Activated CD8-positive, alpha-beta memory T cell treated with anti-CD3 and anti-CD28 coated beads, Interleukin-2, amount 50 U/mL, for 1 hour (primary cell): ENCODE measurements around the gene NUP188.
"Not testable (repeated sequence)": the region's sequence is repeated elsewhere in the genome, so short reads cannot be mapped to it uniquely, and the experiment has no call there.

Source experiments
- DNase-seq: peaks from one replicate; pipeline ENCODE4 v3.0.0-alpha.2; 2020; ENCODE audit errors: extremely low read depth

NUP188 gene

GRCh38 chr9:128945798-128946501, 1.5 kb upstream of the NUP188 start:
- no peak for DNase-seq

GRCh38 chr9:128946571-128947276, 775 bp upstream of the NUP188 start:
- DNase-seq, result no peak

- DNase-seq, result no peak
These were observed 297 bp upstream of the NUP188 start for GRCh38 chr9:128947277-128947526.

DNA sequence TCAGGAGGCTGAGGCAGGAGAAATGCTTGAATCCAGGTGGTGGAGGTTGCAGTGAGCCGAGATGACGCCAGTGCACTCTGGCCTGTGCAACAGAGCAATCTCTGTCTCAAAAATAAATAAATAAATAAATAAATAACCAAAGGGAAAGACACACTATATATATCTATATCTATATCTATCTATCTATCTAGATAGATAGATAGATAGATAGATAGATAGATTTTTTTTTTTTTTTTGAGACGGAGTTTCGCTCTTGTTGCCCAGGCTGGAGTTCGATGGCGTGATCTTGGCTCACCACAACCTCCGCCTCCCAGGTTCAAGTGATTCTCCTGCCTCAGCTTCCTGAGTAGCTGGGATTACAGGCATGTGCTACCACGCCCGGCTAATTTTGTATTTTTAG, 13.9 kb downstream of the NUP188 start:
- not testable (repeated sequence) for DNase-seq

- DNase-seq, result no peak
These were observed 22.0 kb downstream of the NUP188 start for GRCh38 chr9:128969491-128969890.

DNA sequence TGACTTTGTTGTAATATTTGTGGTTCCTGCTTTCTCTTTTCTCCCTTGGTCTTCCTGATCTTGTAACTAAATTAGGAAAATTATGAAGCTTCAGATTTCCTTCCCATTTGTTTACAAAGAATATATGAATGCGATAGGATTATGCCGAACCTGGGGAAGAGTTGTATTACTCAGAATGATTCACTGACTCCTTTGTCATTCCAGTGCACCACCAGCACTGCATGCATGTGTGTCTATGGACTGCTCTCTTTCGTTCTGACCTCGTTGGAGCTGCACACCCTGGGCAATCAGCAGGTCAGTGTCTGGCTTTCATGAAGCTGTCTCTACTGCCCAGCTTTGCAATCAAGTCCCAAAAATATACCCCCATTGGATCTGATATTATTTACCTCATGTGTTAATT, 25.5 kb downstream of the NUP188 start:
- DNase-seq, result no peak

- DNase-seq, result no peak
These were observed 31.6 kb downstream of the NUP188 start for GRCh38 chr9:128979111-128979510.

- no peak for DNase-seq
These were observed 36.0 kb downstream of the NUP188 start for GRCh38 chr9:128983536-128983935.

GRCh38 chr9:128986671-128987070, 39.2 kb downstream of the NUP188 start:
- no peak for DNase-seq

GRCh38 chr9:128987805-128988204, 40.3 kb downstream of the NUP188 start:
- no peak for DNase-seq

- DNase-seq, result no peak
These were observed 45.5 kb downstream of the NUP188 start for GRCh38 chr9:128992995-128993394.

DNA sequence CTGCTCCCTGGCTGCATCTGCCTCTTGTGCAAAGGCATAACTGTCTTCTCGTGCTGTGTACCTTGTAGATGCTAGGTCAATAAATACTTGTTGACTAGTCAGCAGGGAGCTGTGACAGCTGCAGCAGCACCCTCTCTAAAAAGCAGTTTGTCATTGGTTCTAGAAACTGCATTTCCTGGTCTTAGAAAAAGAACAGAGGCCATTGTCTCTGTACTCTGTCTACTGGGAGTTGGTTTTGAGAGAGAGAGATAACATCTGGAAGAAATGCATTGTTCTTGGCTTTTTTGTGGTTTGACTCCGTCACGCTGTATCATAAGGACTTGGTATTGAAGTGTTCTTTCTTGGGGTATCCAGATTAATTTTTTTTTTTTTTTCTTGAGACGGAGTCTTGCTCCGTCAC, 48.3 kb downstream of the NUP188 start:
- DNase-seq, result no peak

GRCh38 chr9:128998462-128998861, 51.0 kb downstream of the NUP188 start:
- DNase-seq, result no peak

DNA sequence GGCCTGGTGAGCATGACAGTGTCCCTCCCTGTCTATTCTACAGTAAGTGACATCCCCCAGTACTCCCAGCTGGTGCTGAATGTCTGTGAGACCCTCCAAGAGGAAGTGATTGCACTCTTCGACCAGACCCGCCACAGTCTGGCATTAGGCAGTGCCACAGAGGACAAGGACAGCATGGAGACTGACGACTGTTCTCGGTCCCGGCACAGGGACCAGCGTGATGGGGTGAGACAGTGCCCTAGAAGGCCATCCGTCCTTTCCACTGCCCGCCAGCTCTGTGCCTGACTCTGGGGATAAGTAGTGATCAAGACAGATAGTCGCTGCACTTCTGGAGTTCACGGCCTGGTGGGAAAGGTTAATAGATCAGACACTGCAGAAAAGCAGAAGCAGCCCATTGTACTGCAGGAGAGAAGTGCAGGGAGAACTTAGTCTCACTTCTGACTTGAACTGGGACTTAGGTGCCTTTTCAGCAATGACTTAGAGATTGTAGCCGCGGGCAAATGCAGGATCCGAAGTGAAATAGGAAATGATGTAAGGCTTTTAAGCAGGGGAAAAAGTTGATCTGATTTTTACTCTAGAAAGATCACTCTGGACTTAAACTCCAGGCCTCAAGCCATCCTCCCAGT, 52.2 kb downstream of the NUP188 start:
- DNase-seq, result no peak

GRCh38 chr9:129001504-129002325, 54.2 kb downstream of the NUP188 start:
- no peak for DNase-seq

DNA sequence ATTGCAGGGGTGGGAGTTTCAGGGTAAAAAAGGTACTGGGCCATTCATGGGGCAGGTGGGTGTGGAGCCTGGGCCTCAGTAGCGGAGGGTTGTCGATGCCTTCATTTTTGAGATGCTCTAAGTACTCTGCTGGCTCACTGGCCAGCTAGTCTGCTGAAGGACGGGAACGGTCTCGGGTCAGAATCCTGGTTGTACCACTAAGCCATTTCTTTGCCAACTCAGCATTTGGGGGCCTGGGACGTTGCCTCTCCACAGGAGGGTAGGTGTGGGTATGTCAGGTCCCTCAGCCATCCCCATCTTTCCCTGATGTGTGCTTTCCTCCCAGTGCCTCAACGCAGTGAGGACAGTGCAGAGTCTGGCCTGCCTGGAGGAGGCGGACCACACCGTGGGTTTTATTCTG, 55.5 kb downstream of the NUP188 start:
- no peak for DNase-seq

GRCh38 chr9:129004173-129004572, 56.7 kb downstream of the NUP188 start:
- not testable (repeated sequence) for DNase-seq

DNA sequence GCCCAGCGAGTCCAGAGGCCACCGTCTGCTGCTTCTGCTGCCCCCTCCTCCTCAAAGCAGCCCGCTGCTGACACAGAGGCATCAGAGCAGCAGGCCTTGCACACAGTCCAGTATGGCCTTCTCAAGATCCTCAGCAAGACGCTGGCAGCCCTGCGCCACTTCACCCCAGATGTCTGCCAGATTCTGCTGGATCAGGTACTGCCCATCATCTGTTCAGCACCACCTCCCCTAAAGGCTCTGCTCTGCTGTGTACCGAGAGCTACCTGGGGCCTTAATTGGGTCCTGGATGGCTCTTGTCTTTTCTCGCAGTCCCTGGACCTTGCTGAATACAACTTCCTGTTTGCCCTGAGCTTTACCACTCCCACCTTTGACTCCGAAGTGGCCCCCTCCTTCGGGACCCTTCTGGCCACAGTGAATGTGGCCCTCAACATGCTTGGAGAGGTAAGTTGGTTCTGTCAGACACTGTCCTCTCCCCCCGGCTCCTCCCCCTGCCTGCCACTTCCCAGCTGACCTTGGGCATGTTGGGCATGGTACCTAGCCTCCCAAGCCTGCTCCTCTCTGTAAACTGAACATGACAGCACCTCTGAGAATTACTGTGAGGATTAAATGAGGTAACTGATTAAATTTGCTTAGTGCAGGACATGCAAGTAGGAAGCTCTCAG, 58.0 kb downstream of the NUP188 start:
- DNase-seq, result no peak

DNA sequence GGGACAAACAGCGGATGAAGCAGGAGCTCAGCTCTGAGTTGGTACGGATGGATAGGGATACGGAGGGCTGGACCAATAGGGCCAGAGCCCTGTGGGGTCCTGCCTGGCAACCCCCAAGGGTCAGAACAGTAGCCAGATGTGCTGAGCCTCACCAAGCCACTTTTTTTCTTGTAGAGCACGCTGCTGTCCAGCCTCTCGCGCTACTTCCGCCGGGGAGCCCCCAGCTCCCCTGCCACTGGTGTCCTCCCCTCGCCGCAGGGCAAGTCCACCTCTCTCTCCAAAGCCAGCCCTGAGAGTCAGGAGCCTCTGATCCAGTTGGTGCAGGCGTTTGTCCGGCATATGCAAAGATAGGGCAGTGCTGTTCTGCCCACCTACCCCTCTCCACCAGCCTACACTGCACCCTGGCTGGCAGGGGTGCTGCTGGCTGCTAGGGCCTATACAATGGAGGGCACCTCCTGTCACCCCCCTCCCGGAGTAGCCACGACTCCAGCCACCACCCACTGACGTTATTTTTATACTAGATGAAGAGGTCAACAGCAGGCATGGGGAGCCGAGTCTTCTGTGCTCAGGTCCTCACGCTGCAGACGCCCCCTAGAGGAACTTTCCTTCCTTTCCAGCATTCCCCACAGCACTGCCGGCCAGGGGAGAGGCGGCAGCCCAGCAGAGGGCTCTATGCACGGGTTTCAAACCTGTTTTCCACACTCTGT, 59.0 kb downstream of the NUP188 start:
- no peak for DNase-seq

- DNase-seq, result no peak
These were observed 59.7 kb downstream of the NUP188 start for GRCh38 chr9:129007035-129007765.
